Peyer's patch (tissue), 4 donors: ENCODE data around the gene PLAAT5. TPM values are rescaled to one million over a fixed set of nuclear protein-coding genes. Genes with fewer than 3 reads are reported as not detected.

ENCODE experiments used
- DNase-seq, 3 donors: peaks; one replicate each; pipeline ENCODE4 v3.0.0-alpha.2; 2017 to 2019
- H3K27ac ChIP-seq, 4 donors: fragments of 200-600 bp; sonication (generic); one replicate each; pipeline ENCODE4 v1.5.1; 2016 to 2019
- H3K27me3 ChIP-seq, 2 donors: fragments of 200-600 bp; sonication (generic); one replicate each; pipeline ENCODE4 v1.5.1; 2019
- H3K36me3 ChIP-seq, 3 donors: fragments of 200-600 bp; sonication (generic); one replicate each; pipeline ENCODE4 v1.5.1; 2016 to 2019
- H3K4me1 ChIP-seq, 4 donors: fragments of 200-600 bp; sonication (generic); one replicate each; pipeline ENCODE4 v1.5.1; 2016 to 2019
- H3K4me3 ChIP-seq, 4 donors: fragments of 200-600 bp; sonication (generic); 1 replicate in 3 of 4; 2 replicates in 1 of 4; pipeline ENCODE4 v1.5.1; 2016 to 2019; ENCODE audit warnings: mild to moderate bottlenecking in 1 of 4
- H3K9me3 ChIP-seq, 4 donors: fragments of 200-600 bp; sonication (generic); one replicate each; pipeline ENCODE4 v1.5.1; 2016 to 2019; ENCODE audit warnings: mild to moderate bottlenecking in 1 of 4
- POLR2A ChIP-seq, 2 donors: fragments of 450-650 bp; IDR thresholded peaks; one replicate each; pipeline ENCODE4 v1.5.1; 2017; ENCODE audit warnings: antibody characterized with exemption in 2 of 2, mild to moderate bottlenecking in 2 of 2, moderate library complexity in 2 of 2
- total RNA-seq, 4 donors: library from RNA; depleted of rRNA; stranded (reverse); fragments of >200 nt; gene quantifications; one replicate each; pipeline ENCODE4 v1.1.0, GENCODE V29; 2016
- TF ChIP-seq, protein P1 (sequence below), 6 experiments: fragments of 450-650 bp in 4 of 6; fragments of 200-600 bp in 2 of 6; sonication (generic) in 1 of 6; IDR thresholded peaks; one replicate each; pipeline ENCODE4 v1.5.1; 2017 to 2019; ENCODE audit warnings: antibody characterized with exemption in 6 of 6, mild to moderate bottlenecking in 3 of 6, moderate library complexity in 1 of 6

Gene PLAAT5
- total RNA-seq, 4 donors from 2014 or later = 0.67 to 3.3 TPM; not detected in 2

DNA sequence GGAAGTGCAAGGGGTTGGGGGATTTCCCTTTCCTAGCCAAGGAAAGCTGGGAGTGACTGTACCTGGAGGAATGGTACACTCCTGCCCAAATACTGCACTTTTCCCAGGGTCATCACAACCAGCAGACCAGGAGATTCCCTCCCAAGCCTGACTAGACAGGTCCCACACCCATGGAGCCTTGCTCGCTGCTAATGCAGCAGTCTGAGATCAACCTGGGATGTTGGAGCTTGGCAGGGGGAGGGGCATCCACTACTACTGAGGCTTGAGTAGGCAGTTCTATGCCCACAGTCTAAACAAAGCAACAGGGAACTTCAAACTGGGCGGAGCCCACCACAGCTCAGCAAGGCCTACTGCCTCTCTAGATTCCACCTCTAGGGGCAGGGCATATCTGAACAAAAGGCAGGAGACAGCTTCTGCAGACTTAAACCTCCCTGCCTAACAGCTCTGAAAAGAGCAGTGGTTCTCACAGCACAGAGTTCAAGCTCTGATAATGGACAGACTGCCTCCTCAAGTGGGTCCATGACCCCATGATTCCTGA, 62.9 kb downstream of the PLAAT5 start:
- Histone ChIP-seq H3K4me1 (no peaks in the 10 kb centered on the region), H3K9me3 (no peaks in the 10 kb centered on the region), H3K27me3 (no peaks in the 10 kb centered on the region), H3K4me3 (no peak overlapping the region), H3K36me3 (no peaks in the 10 kb centered on the region), H3K27ac (no peak overlapping the region)
- TF ChIP-seq POLR2A (IDR thresholded peaks at IDR 0.05) = no peak
- TF ChIP-seq, protein P1, sequence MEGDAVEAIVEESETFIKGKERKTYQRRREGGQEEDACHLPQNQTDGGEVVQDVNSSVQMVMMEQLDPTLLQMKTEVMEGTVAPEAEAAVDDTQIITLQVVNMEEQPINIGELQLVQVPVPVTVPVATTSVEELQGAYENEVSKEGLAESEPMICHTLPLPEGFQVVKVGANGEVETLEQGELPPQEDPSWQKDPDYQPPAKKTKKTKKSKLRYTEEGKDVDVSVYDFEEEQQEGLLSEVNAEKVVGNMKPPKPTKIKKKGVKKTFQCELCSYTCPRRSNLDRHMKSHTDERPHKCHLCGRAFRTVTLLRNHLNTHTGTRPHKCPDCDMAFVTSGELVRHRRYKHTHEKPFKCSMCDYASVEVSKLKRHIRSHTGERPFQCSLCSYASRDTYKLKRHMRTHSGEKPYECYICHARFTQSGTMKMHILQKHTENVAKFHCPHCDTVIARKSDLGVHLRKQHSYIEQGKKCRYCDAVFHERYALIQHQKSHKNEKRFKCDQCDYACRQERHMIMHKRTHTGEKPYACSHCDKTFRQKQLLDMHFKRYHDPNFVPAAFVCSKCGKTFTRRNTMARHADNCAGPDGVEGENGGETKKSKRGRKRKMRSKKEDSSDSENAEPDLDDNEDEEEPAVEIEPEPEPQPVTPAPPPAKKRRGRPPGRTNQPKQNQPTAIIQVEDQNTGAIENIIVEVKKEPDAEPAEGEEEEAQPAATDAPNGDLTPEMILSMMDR (IDR thresholded peaks at IDR 0.05) = no peak
- no peak for DNase-seq

DNA sequence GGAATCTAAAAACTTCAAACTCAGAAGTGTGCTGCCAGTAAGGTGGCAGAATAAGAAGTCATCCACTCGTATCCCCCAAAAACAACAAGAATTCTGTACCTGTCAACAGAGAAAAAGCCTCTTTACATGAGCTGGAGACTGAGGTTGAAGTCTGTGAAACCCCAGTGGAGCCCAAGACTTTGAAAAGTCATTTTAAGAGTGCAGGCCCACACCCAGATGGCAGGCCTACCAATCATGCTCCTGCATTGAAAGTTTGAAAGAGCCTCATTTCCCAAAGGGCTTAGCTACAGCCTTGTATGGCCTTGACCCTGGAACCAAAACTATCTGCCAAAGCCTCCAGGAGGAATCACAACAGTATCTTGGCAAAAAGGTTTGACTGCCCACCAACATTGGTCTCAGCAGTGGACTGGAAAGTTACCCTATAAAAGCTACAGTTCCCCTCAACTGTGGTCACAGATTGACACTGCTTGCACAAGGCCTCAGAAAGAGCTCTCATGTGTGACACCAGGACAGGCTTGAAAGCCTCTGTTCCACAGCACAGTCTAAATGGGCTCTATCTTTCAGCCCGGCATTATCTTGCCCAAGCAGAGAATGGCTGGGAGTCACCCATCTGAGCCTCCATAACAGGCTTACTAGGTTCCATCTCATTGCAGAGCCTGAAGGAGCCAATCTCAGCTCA, 73.7 kb downstream of the PLAAT5 start:
- H3K27me3 ChIP-seq = no peaks in the 10 kb centered on the region
- no peaks in the 10 kb centered on the region for H3K36me3 ChIP-seq
- no peaks in the 10 kb centered on the region for H3K9me3 ChIP-seq
- no peak overlapping the region for H3K4me3 ChIP-seq
- no peak for TF ChIP-seq POLR2A (IDR thresholded peaks at IDR 0.05)
- TF ChIP-seq, protein P1 (IDR thresholded peaks at IDR 0.05) = no peak
- no peaks in the 10 kb centered on the region for H3K4me1 ChIP-seq
- no peak overlapping the region for H3K27ac ChIP-seq
- DNase-seq = no peak

Other genes with a start within 250 kb of the PLAAT5 start
- gene SLC22A25, start 247.6 kb downstream of the PLAAT5 start, total RNA-seq = not detected
- gene SLC22A9, start 121.4 kb downstream of the PLAAT5 start, total RNA-seq = not detected
- gene LGALS12, start 14.9 kb upstream of the PLAAT5 start, total RNA-seq = under 1 TPM in 1 of 4 donors, not detected in 3; 0.53 TPM
- 100 to 1,000 TPM in 2 of 4 donors, 10 to 100 TPM in 2; 54.5 to 179 (median 93.4) TPM for gene PLAAT4, start 45.6 kb upstream of the PLAAT5 start, total RNA-seq
- gene PLAAT2, start 72.2 kb upstream of the PLAAT5 start, total RNA-seq = 100 to 1,000 TPM in 1 of 4 donors, 10 to 100 TPM in 3; 13.2 to 144 (median 68.7) TPM
- 10 to 100 TPM in 3 of 4 donors, 1 to 10 TPM in 1; 6.8 to 20.1 (median 18.4) TPM for gene PLAAT3, start 123.3 kb upstream of the PLAAT5 start, total RNA-seq
- 10 to 100 TPM; 25.5 to 38.4 (median 31.3) TPM for gene ATL3, start 180.2 kb upstream of the PLAAT5 start, total RNA-seq
- 100 to 1,000 TPM in 3 of 4 donors, 10 to 100 TPM in 1; 47.9 to 132 (median 101) TPM for gene RTN3, start 190.3 kb upstream of the PLAAT5 start, total RNA-seq